GM19463 (cell line): ENCODE data around the gene NDRG3.

Source experiments
- ATAC-seq: cut with Tn5 transposase; IDR thresholded peaks from one replicate; pipeline ENCODE4 v1.9.1; 2021; ENCODE audit warnings: mild to moderate bottlenecking, moderate library complexity; ENCODE audit not compliant: unreplicated experiment

The NDRG3 gene

GRCh38 chr20:36745927-36746659 is at the start of gene NDRG3:
TSS of gene NDRG3 (minus strand) at chr20:36746090. CDS start at chr20:36721735, 24,355 bp downstream.
- peak; percentile 94 for ATAC-seq

GRCh38 chr20:36794116-36794474 is 48.2 kb upstream of the NDRG3 start:
- no peak for ATAC-seq

GRCh38 chr20:36793294-36794115 is 47.6 kb upstream of the NDRG3 start:
- ATAC-seq: no peak

GRCh38 chr20:36792422-36792821 is 46.5 kb upstream of the NDRG3 start:
- no peak for ATAC-seq

- no peak for ATAC-seq
Observed at GRCh38 chr20:36791862-36792261, 46.0 kb upstream of the NDRG3 start.

GRCh38 chr20:36786663-36787062 is 40.8 kb upstream of the NDRG3 start:
- ATAC-seq: no peak

- ATAC-seq: no peak
Observed at GRCh38 chr20:36786246-36786645, 40.4 kb upstream of the NDRG3 start.

- ATAC-seq: no peak
Observed at GRCh38 chr20:36785308-36785707, 39.4 kb upstream of the NDRG3 start.

- ATAC-seq: no peak
Observed at GRCh38 chr20:36784900-36785299, 39.0 kb upstream of the NDRG3 start.

GRCh38 chr20:36784116-36784515 is 38.2 kb upstream of the NDRG3 start:
- ATAC-seq: no peak

- no peak for ATAC-seq
Observed at GRCh38 chr20:36779656-36780025, 33.8 kb upstream of the NDRG3 start.

- no peak for ATAC-seq
Observed at GRCh38 chr20:36778831-36779655, 33.2 kb upstream of the NDRG3 start.

GRCh38 chr20:36777576-36777975 is 31.7 kb upstream of the NDRG3 start:
- ATAC-seq: no peak

- no peak for ATAC-seq
Observed at GRCh38 chr20:36777167-36777566, 31.3 kb upstream of the NDRG3 start.

GRCh38 chr20:36775826-36776225 is 29.9 kb upstream of the NDRG3 start:
- no peak for ATAC-seq

GRCh38 chr20:36775196-36775595 is 29.3 kb upstream of the NDRG3 start:
- ATAC-seq: no peak

- ATAC-seq: peak; percentile 82
Observed at GRCh38 chr20:36773597-36774390, 27.9 kb upstream of the NDRG3 start, which contains the start of gene DSN1. TSS of gene DSN1 (minus strand) at chr20:36773763. CDS start at chr20:36771458, 2,305 bp downstream.

- ATAC-seq: no peak
Observed at GRCh38 chr20:36773107-36773596, 27.3 kb upstream of the NDRG3 start.

- no peak for ATAC-seq
Observed at GRCh38 chr20:36770680-36771079, 24.8 kb upstream of the NDRG3 start.

GRCh38 chr20:36768768-36769430 is 23.0 kb upstream of the NDRG3 start:
- no peak for ATAC-seq
